Measurements from ENCODE around the gene ALDOC. TPM values are rescaled to one million over a fixed set of nuclear protein-coding genes. Genes with fewer than 3 reads are reported as not detected.

The ALDOC gene
- total and polyA plus RNA-seq, 7 donors = 10.2 to 43.3 (median 30.0) TPM

DNA sequence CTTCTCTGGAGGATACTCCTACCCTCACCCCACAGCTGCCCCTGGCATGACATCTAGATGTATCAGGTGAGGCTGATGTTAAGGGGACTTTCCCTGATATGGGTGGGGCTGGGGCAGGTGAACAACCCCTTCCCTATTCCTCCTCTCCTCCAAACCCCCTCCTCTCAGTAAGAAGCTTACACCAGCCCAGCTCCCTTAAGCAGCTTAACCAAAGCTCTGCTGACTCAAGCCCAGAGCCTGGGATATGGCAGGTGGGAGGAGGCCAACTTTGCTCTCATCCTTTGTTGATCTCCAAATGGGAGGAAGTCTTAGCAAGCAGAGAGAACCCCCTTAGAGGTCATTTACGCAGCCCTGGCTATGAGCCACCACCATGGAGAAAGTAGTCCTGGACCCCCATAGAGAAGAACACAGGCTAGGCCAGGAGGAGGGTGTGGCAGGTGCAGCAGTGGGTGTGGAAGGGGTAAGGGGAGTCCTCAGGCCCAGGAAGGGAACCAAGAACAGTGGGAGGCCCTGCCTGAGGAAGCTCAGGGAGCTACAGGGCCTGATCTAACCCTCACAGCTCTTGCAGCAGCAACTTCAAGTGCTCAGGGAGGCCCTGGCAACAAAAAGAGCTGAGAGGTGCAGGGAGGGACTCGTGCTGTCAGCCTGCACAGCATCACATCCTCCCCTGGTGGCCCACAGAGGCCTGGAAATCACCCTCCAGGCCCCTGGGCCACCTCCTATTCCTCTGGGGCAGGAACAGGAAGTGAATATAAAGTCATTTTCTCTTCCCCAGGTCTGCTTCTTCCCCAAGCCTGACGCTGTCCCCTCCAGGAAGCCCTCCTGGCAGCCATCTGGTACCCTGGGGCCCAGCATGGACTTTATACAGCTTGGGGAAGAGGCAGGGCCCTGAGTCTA lies 27.2 kb downstream of the ALDOC start:
- H3K36me3 ChIP-seq = peaks cover 8 to 22% (median 14%) of the 10 kb centered on the region in 4 donors
- intact Hi-C loops (cut with DNase I) = loop anchor here (5.0 kb wide), 2 partner anchors 48 to 63 kb away; partner anchors contain the start of genes RSKR and SPAG5
- TF ChIP-seq POLR2A (IDR thresholded peaks at IDR 0.05) (no peak), EP300 (IDR thresholded peaks at IDR 0.05) (no peak), POLR2AphosphoS5 (IDR thresholded peaks at IDR 0.05) (no peak)
- TF ChIP-seq, protein P1, sequence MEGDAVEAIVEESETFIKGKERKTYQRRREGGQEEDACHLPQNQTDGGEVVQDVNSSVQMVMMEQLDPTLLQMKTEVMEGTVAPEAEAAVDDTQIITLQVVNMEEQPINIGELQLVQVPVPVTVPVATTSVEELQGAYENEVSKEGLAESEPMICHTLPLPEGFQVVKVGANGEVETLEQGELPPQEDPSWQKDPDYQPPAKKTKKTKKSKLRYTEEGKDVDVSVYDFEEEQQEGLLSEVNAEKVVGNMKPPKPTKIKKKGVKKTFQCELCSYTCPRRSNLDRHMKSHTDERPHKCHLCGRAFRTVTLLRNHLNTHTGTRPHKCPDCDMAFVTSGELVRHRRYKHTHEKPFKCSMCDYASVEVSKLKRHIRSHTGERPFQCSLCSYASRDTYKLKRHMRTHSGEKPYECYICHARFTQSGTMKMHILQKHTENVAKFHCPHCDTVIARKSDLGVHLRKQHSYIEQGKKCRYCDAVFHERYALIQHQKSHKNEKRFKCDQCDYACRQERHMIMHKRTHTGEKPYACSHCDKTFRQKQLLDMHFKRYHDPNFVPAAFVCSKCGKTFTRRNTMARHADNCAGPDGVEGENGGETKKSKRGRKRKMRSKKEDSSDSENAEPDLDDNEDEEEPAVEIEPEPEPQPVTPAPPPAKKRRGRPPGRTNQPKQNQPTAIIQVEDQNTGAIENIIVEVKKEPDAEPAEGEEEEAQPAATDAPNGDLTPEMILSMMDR (IDR thresholded peaks at IDR 0.05) = no peak
- 59 to 80% methylated on average over 3 of the region's 3 CpGs for WGBS, 2 donors
- no peaks in the 10 kb centered on the region for H3K9me3 ChIP-seq
- H3K4me1 ChIP-seq = peaks cover 0 to 30% (median 20%) of the 10 kb centered on the region in 4 donors
- no peaks in the 10 kb centered on the region for H3K27me3 ChIP-seq
- H3K4me3 ChIP-seq = no peak overlapping the region
- no peak overlapping the region for H3K27ac ChIP-seq
- no peak for DNase-seq

GRCh38 chr17:28548417-28549130 lies 28.1 kb downstream of the ALDOC start:
- DNase-seq = no peak
- Histone ChIP-seq H3K36me3 (peaks cover under 1 to 13% (median 5%) of the 10 kb centered on the region in 4 donors), H3K4me1 (peaks cover 0 to 30% (median 20%) of the 10 kb centered on the region in 4 donors), H3K4me3 (no peak overlapping the region), H3K9me3 (no peaks in the 10 kb centered on the region), H3K27ac (no peak overlapping the region), H3K27me3 (no peaks in the 10 kb centered on the region)
- TF ChIP-seq EP300 (IDR thresholded peaks at IDR 0.05) = no peak
- TF ChIP-seq POLR2A (IDR thresholded peaks at IDR 0.05) = no peak
- TF ChIP-seq, protein P1 (IDR thresholded peaks at IDR 0.05) = no peak
- TF ChIP-seq POLR2AphosphoS5 (IDR thresholded peaks at IDR 0.05) = no peak
- WGBS, 2 donors = 83 to 88% methylated on average over 6 of the region's 6 CpGs
- intact Hi-C loops (cut with DNase I) = no loop called here

- peak; percentile 79 for DNase-seq
- Histone ChIP-seq H3K4me3 (no peak overlapping the region), H3K9me3 (no peaks in the 10 kb centered on the region), H3K27ac (no peak overlapping the region), H3K4me1 (peaks cover 0 to 29% (median 19%) of the 10 kb centered on the region in 4 donors), H3K36me3 (peaks cover 0 to 11% (median 3%) of the 10 kb centered on the region in 4 donors), H3K27me3 (no peaks in the 10 kb centered on the region)
- 57 to 63% methylated on average over 26 of the region's 26 CpGs for WGBS, 2 donors
- no peak for TF ChIP-seq POLR2A (IDR thresholded peaks at IDR 0.05)
- TF ChIP-seq, protein P1 (IDR thresholded peaks at IDR 0.05) = peak; percentile 36 to 85 (median 76)
- intact Hi-C loops (cut with DNase I) = no loop called here
These were observed 28.9 kb downstream of the ALDOC start for GRCh38 chr17:28547623-28548416.

DNA sequence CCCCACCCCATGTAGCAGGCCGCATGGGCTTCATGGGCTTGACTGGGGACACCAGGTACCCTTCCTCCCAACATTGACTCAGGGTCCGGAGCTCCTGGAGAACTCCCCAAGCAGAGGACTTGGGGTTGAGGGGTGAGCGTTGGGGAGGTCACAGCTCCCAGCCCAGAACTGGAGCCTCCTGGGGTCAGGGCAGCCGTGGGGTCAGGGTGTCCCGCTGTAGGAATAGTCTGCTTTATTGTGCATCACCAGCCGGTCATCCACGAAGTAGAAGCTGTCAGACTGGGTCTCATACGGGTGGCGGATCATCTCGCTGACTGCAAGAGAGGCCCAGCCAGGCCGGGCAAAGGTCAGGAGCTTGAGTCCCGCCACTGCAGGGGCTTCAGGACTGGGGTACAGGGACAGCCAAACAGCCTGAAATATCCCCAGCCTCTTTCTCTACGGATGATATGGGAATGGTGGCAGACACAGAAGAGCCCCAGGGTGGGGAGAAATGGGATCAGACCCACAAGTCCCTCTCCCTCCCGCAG lies 29.5 kb downstream of the ALDOC start:
- Histone ChIP-seq H3K4me1 (peaks cover 0 to 23% (median 14%) of the 10 kb centered on the region in 4 donors), H3K4me3 (no peak overlapping the region), H3K27ac (no peak overlapping the region), H3K9me3 (no peaks in the 10 kb centered on the region), H3K36me3 (peaks cover 0 to 11% (median 3%) of the 10 kb centered on the region in 4 donors), H3K27me3 (no peaks in the 10 kb centered on the region)
- intact Hi-C loops (cut with DNase I) = no loop called here
- no peak for DNase-seq
- whole genome bisulfite sequencing, 2 donors = 80 to 85% methylated on average over 14 of the region's 14 CpGs
- TF ChIP-seq POLR2AphosphoS5 (IDR thresholded peaks at IDR 0.05) = no peak
- TF ChIP-seq, protein P1 (IDR thresholded peaks at IDR 0.05) = no peak

Data from sigmoid colon (tissue), 7 donors.